Measurements from ENCODE around the gene BBS1.
"Not testable (repeated sequence)": the region's sequence is repeated elsewhere in the genome, so short reads cannot be mapped to it uniquely, and the experiment has no call there.

BBS1 gene

DNA sequence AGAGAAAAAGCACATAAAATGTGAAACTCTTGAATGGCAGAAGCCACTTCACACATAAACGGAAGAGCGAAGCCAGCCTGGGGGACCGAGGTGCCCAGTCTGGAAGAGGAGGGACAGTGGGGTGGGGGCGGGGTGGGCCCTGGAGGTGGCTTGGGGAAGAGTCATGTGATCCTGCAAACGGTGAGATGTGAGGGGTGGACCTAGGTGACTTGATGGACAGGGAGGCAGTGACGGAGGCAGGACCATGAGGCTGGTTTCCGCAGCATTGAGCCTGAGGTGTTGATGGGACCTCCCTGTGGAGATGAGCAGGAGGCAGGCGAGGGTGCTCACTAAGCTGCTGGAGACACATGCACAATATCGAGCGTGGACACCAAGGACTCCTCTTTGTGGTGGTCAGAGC is 18.6 kb downstream of the BBS1 start:
- DNase-seq: no peak

DNA sequence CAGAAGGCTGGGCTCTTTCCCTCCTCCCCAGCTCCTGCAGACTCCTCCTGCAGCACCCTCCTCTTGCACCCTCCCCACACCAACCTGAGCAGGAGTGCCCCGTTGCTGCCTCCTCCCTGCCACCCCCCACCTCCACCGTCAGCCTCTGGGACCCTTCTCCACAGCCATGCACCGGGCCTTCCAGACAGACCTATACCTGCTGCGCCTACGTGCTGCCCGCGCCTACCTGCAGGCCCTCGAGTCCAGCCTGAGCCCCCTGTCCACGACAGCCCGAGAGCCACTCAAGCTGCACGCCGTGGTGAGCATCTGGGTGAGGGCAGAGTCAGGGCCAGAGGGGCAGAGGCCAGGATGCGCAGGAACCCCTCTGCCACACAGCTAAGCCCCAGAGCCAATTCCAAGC is 19.2 kb downstream of the BBS1 start:
- no peak for DNase-seq

DNA sequence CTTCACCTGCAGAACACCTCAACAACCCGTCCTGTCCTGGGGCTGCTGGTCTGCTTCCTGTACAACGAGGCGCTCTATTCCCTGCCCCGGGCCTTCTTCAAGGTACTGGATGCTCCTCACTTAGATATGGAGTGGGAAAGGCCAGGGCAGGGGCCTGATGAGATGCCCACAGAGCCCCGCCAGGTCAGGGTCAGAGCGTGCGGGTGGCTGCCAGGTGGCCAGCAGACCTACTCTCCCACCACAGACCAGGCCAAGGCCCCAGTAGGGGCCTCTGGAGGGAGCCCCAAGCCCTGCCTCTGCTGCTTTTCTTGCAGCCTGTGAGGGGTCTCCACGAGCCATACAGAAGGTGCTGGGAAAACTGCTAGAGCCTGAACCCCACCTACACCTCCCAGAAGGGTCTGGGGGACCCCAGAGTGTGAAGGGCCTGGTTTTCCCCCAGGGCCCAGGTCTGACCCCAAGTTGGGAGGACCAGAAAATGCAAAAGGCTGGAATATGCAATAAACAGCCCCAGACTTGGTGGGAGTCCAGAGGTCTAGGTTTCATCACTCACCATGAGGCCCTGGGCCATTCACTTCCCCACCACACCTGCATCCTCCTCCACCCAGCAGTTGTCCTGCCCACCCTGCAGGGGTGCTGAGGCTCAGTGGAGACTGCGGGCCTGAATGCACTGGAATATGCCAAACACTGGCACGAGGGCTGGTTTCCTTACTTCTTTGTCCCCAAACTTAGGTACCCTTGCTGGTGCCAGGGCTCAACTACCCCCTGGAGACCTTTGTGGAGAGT is 20.7 kb downstream of the BBS1 start:
- DNase-seq: no peak

DNA sequence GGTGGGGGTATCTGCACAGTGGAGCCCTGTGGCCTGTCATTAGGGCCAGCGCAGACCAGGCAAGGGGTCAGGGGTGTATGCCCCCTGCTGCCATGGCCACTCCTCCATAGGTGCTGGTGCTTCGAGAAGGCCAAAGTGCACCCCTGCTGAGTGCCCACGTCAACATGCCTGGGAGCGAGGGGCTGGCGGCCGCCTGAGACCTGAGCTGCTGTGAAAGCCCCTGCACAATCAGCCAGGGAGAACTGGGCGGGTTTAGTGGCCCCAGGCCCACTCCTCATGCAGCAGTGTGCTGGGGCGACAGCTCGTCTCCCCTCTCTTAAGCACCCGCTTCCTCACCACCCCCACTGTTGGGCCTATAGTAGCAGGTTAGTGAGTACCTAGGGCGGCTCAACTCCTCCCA is 21.4 kb downstream of the BBS1 start:
- DNase-seq: no peak

DNA sequence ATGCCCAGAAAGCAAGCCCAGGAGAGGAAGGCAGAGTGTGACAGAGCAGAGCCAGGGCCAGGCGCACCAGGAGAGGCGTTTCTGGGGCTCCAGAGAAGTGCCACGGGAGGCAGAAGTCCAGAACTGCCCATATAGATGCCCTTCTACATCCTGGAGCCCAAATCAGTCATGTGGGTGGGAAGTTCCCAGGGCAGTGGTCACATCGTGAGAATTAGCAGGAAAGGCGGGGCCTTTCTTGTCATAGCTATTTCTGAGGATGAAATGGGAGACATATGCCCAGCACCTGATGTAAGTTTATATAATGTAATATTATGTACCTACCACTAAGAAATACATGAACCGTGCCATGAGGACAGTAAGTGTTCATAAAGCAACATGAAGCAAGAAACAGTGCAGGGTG is 22.3 kb downstream of the BBS1 start:
- DNase-seq: no peak

DNA sequence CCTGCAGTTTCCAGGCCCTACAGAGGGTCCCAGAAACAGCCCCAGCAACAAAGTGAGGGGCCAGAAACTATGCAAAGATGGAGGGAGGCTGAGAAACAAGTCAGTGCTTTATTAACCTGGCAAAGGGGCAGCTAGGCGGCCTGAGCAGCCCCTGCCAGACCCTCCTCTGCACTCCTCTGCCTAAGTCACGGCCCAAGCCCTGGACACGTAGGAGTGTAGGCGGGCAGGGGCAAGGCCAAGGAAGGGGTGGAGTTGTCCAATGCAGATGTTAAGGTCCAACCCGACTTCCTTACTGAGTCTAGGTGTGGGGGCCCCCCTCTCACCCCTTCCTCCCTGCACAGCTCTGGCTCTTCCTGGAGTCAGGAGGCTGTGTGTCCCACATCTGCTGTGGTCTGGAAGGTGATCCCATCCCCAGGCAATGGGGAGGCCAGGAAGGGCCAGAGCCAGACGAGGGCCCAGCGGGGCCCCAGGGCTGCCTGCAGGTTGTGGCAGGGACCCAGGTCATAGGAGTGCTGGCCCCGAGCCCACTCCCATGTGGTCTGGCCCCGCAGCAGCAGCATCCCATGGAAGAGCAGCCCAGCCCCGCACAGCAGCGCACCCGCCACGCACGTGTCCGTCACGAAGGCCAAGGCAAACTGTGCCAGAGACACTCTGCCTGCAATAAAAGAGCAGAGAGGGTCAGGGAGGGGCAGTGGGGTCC is 28.9 kb downstream of the BBS1 start:
- no peak for DNase-seq

DNA sequence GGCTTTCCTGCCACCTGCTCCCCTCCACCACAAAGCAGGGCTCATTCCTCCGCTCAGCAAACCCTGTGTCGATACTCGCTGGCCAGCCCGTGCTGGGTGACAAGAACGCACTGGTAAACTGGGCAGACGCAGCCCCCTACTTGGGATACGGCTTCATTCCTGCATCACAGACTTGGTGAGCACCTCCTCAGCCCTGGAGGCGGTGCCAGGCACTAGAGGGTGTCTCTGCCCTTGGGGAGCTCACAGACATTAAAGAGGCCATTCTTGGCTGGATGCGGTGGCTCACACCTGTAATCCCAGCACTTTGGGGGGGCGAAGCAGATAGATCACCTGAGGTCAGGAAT is 29.4 kb downstream of the BBS1 start:
- DNase-seq: no peak

DNA sequence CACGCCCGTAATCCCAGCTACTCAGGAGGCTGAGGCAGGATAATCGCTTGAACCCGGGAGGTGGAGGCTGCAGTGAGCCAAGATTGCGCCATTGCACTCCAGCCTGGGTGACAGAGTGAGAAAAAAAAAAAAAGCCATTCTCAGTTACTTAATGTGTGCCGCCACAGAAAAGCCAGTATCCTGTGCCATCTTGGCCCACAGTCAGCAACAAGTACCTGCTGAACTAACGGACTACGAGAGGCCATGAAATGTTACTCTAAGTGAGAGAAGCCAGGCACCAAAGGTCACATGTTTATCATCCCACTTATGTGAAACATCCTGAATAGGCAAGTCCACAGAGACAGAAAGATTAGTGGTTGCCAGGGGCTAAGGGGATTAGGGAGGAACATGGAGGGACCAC is 30.2 kb downstream of the BBS1 start:
- not testable (repeated sequence) for DNase-seq

DNA sequence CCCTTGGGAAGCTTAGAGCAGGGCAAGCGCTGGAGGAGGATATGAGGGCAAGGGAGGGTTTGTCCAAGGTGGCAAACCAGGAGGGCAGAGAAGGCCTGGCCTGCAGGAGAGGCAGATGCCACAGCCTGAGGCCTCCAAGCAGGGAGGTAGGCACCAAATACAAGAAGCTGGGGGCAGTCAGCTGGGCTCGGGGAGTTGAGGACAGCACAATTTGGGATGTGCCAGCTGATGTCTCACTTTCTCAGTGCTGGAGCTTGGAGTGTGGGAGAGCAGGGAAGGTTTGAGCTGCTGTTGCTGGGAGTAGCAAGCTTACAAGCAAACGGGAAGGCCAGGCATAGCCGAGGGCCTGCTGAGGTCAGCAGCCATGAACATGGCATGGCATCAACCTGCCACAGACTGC is 31.5 kb downstream of the BBS1 start:
- DNase-seq: no peak

DNA sequence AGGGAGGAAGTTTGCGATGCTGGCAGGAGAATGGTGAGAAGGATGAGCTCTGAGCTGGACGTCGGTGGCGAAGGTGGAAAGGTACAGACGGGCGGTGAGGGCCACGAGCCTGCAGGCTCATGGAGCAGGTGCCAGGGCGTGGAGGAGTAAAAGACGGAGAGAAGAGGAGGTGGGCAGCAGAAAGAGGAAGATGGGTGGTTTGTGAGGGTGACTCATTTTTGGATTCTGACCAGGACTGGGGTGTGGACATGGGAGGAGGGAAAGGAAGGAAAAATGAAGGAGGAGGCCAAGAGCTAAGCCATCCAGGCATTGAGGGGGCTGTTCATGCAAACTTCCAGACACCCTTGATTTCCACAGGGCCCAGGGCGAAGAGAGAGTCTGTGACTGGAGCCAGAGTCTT is 31.9 kb downstream of the BBS1 start:
- no peak for DNase-seq

DNA sequence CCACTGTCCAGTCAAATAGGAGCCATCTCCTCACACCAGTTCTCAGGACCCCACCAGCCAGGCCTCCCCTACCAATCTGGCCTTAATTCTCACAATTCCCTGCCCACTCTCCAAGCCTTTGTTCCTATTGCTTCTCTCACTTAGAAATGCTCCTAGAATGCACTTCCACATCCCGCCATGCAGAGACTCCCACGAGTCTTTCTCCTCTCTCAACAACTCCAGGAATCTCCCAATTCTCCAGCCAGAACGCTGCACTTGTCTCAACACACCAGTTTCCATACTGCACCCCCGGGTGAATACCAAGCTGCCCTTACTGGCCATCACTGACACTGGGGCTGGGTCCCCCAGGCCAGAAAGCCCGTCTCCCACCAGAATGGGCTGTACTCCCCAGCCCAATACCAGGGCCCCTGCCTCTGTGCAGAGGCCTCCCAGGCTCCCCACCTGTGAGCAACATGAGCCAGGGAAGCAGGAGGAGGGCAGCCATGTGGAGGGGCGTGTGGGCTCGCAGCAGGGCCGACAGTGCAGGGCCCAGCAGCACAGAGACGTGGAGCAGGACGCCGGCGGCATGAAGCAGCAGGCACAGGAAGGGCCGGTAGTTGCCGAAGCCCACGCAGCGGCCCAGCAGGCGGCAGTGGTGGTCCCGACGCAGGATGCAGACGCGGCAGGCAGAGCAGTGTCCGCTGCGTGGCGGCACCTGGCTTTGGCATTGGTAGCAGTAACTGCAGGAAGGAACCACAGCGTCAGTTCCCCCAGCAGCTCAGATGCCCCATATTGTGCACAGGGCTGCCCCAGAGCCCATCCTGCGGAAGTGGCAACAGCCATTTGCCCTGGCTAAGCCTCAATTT is 33.0 kb downstream of the BBS1 start:
- peak; percentile 27 for DNase-seq

DNA sequence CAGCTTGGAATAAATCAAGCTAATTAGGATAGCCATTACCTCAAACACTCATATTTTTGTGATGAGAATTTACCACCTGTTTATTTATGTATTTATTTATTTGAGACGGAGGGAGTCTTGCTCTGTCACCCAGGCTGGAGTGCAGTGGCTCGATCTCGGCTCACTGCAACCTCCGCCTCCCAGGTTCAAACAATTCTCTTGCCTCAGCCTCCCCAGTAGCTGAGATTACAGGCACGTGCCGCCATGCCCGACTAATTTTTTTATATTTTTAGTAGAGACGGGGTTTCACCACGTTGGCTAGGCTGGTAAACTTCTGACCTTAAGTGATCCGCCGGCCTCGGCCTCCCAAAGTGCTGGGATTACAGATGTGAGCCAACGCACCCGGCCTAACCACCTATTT is 34.5 kb downstream of the BBS1 start:
- not testable (repeated sequence) for DNase-seq

DNA sequence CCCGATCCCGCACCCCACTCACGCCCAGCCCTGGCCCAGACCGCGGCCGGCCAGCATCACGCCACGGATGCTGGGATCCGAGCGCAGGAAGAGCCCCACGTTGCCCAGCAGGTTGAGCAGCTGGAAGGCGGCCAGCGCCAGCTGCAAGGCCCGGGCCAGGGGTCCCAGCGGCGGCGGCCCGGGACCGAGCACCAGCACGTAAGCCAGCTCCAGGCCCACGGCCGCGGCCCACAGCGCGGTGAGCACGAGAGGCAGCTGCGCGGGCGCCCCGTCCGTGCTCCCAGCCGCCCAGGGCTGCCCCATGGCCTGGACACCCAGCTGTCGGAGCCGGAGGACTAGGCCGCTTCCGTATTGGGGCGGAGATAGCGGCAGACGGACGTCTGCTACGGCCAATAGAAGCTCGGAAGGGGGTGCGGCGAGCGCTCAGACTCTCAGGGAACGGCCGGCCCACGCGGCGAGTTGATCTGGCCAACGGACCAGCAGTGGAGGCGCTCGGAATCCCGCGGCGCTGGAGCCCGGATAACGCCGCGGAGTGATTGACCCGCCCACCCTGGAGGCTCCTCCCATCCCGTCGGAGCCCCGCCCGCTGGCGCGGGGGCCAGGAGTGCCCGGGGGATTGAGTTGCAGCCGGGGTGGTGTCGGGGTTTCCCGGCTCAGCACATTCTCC is 35.4 kb downstream of the BBS1 start, which contains the start of gene ZDHHC24:
ZDHHC24 (minus strand) TSS at position 348 of the 667 bp plus-strand sequence; CDS start at position 303, 45 bp downstream.
- peak; percentile 98 for DNase-seq

DNA sequence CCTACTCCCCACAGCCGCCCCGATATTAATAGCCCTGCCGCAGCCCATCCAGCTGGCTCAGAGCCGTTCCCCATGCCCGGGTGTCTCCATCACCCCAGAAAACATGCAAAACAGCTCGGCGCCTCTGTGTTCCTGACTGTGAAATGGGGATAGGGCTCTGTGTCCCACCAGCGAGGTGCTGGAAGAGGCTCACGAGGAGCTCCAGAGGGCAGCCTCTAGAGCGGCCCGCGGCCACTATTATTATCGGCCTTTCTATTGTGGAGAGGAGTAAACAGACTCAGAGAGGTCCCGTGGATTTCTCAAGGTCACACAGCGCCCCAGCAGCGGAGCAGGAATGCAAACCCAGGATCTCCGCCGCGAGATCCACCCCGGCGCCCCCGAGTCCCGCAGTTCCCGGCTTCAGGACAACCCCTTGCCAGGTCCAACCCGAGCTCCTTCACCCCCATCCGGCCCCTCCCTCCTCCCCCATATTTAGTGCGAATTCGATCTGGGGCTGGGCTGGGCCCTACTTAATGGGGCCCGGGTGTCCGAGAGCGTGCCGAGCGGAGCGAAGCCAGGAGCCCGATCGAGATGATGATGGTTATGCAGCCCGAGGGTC is 36.0 kb downstream of the BBS1 start, which contains the start of gene ACTN3:
ACTN3 (plus strand) TSS at position 536 of the 598 bp plus-strand sequence; CDS start at position 571, 35 bp downstream.
- DNase-seq: peak; percentile 62

DNA sequence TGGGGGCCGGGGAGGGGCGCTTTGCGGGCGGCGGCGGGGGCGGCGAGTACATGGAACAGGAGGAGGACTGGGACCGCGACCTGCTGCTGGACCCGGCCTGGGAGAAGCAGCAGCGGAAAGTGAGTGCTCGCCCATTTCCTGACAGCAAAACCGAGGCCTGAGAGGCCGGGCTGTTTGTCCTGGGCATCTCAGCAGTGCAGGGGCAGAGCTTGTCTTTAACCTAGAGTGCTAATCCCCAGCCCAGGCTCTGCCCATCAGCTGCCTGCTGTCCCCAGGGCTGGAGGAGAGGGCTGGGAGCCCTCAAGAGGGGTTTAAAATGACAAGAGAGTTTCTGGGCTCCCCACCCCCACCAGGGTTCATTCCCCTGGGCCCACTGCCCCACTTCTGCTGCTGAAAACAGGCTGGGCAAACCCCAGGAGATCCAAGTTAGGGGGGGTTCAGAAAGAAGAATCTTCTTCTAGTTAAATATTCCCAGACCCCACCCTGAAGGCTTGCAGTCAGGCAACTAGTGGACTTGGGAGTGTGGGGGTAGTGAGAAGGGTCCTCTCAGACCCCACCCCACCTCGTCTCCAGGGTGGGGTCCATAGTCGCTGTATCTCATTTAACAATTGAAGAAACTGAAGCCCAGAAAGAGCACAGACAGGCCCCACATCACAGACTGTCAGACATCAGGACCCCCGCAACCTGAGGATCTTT is 36.7 kb downstream of the BBS1 start:
- DNase-seq: no peak

DNA sequence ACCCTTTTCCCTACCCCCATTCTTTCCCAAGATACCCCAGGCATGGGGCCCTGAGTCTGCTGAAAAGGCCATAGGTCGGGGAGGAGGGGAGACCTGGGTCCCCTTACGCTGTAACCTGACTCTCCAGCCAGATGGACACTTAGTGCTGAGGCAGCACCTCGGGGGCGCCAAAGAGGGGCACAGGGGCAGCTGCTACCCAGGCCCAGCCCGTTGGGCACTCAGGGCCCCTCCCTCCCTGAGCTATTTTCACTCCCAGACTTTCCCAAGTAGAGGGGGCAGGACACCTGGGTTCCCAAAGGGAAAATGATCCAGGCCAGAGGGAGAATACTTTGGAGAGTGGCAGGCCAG is 37.2 kb downstream of the BBS1 start:
- no peak for DNase-seq

DNA sequence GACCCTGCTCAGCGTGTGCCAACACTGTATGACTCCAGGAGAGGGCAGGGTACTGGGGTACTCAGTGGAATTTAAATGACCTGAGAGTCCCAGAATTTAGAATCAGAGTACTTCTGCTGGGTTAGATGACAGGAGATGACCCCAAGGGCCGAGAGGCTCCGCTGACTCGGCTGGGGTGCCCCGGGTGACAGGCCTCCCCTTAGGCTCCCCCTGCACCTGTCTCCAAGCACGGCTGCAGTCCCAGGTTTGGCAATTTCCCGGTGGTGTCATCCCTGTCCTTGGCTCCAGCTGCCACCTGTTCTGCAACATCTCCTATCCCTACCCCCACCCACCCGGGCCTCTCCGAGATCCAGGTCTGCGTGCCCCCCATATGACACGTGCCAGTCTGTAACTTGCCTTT is 37.6 kb downstream of the BBS1 start:
- no peak for DNase-seq

DNA sequence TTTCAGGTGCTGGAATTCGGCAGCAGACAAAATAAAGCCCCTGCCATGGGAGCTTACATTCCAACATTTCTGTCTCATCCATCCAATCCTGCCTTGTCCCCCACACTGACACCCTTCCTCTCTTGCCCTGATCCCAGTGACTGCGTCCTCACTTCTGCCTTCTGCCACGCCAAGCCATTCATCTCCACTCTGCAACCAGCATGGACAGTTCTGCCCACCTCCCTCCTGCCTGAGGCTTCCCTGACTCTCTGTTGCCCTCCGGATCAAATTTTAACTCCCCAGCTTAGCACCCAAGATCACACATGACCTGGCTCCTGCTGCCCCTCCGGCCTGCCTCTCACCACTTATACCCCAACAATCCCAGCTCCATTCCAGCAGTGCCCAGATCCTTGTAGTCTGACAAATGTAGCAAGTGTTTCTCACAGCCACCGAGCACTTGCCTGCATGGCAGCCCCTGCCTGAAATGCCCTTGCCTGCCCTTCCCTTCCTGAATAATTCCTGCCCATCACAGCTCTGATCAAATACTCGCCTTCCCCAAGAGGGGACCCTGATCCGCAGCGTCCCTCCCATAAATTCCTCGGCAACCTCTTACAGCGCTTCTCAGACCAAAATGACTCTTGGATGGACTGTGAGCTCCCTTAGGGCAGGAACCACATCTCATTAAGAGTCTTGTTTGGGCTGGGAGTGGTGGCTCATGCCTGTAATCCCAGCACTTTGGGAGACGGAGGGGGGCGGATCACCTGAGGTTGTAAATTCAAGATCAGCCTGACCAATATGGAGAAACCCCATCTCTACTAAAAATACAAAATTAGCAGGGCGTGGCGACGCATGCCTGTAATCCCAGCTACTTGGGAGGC is 38.6 kb downstream of the BBS1 start:
- DNase-seq: no peak

DNA sequence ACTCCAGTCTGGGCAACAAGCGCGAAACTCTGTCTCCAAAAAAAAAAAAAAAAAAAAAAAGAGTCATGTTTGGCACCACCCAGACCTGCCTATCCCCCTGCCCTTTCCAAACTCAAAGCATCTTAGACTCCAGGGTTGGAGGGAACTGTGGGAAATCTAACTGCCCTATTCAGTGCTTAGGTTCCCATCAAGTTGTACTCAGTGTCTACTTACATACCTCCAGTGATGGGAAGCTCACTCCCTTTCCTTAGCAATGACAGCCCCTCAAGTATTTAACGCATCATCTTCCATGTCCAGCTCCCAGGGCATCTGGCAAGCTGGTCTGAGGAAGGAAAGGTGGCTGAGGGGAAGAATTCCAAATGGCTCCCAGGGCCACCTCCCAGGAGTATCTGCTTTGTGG is 39.3 kb downstream of the BBS1 start:
- DNase-seq: no peak

DNA sequence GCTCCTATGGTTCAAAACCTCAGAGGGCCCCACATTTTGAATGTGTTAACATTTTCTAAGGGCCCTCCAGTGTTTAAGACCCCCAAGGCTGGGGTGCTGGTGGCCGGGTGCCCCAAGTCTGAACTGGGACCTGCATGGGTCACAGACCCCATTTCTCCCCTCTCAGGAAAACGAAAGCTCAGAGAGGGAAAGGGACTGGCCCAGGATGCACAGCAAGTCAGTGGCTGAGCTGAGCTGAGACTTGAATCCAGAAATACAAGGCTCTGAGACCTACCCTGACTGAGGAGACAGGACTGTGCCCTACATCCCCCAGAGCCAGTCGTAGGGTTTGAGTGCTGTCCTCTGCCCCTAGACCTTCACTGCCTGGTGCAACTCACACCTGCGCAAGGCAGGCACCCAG is 40.5 kb downstream of the BBS1 start:
- no peak for DNase-seq

DNA sequence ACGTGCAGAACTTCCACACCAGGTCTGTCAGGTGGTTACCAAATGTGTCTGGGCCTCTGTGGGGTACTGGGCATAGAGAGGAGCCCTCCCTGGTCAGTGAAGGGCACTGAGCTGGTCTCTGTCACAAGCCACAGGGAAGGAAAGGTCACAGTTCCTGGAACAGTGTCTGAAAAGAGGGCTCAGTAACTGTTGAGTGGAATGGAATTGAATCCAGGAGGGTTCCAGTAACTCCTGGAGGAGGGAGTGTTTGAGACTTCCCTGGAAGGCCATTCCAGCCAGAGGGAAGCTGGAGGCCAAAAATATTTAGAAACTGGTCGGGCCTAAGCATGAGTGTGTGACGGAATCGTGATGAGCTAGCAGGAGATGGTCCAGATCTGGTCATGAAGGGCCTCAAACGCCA is 44.2 kb downstream of the BBS1 start:
- no peak for DNase-seq

Data from HCEC 1CT (cell line).